ENCODE data around the gene LINGO1.

DNA sequence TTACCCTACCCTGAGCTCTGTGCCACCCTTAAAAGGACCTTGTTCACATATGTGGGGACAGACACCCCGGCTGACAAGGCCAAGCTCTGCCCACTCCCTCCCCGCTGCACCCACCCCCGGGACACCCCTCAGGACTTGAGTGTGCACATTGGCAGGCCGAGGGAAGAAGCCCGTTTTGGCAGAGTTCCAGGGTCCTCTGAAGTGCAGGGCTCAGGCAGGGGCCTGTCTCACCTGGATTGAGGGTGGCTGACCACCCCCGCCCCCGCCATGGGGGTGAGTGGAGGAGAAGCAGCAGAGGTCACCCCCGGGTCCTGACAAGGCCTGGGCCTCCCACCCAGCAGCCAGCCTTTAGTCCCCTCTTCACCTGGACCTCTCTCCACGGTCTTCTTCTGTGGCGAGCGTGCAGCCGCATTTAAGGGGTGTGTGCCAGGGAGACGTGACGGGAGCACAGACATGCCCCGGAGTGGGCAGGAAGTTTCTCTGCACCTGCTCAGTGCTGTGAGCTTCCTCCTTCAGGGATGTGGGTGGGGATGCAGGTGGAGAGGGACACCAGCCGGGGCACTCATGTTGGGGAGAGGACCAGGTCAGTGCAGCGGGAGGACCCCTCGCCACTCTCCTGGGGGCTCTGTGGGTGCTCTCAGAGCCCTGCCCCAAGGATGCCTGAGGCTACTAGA lies 50.7 kb downstream of the LINGO1 start:
- TF ChIP-seq, protein P1, sequence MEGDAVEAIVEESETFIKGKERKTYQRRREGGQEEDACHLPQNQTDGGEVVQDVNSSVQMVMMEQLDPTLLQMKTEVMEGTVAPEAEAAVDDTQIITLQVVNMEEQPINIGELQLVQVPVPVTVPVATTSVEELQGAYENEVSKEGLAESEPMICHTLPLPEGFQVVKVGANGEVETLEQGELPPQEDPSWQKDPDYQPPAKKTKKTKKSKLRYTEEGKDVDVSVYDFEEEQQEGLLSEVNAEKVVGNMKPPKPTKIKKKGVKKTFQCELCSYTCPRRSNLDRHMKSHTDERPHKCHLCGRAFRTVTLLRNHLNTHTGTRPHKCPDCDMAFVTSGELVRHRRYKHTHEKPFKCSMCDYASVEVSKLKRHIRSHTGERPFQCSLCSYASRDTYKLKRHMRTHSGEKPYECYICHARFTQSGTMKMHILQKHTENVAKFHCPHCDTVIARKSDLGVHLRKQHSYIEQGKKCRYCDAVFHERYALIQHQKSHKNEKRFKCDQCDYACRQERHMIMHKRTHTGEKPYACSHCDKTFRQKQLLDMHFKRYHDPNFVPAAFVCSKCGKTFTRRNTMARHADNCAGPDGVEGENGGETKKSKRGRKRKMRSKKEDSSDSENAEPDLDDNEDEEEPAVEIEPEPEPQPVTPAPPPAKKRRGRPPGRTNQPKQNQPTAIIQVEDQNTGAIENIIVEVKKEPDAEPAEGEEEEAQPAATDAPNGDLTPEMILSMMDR (IDR thresholded peaks at IDR 0.05): no peak
- TF ChIP-seq POLR2AphosphoS5 (IDR thresholded peaks at IDR 0.05) (no peak), POLR2A (IDR thresholded peaks at IDR 0.05; ENCODE audit: low read depth) (no peak), EP300 (IDR thresholded peaks at IDR 0.05) (no peak)

Data from esophagus muscularis mucosa (tissue), 4 donors.